ENCODE results near the gene HOXA2. TPM values are rescaled to one million over a fixed set of nuclear protein-coding genes. Genes with fewer than 3 reads are reported as not detected.

The HOXA2 gene
- total and polyA plus RNA-seq, 2 donors (not counting 1 experiment from before 2014, with no cell fraction given), result 1.3 to 2.6 TPM

DNA sequence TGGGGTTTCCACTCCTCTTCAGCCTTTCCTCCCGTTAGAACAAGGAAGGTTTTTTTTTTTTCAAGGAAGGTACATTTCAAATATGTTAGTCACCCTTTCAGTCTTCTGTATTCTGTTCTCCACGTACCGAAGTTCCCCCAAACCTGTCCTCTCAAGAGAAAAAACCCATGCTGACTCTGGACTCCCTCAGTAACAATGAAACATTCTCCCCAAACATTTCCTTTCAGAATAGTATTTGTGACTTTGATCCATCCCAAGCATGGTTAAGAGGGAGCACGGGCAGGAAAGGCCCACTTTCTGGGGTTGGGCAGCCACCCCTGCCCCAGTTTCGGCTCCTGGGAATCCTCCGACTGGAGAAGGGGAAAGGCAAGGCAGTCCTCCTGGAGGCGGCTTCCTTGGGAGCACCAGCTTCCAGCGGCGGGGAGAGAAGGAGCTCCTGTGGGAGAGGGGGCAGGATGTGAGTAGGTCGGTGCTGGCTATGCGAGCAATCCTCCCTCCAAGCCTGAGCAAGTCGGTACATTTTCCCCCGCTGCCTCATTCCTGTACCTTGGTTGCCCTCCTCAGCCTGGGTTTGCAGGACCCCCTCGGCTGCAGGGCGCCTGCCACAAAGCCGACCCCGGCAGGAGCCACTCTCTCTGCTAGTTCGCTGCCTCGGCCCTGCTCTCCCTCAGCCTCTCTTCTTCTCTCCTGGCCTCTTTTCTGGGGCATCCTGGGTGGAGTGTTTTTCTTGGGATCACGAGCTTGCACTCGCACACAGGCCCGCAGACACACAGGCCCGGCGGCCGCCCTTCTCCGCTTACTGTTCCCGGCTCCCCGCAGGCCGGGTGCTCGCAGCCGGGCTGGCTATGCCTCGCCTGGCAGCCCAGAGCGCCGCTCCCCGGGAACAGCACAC, 4.6 kb downstream of the HOXA2 start:
- H3K4me3 ChIP-seq (replicated peaks in 1 of 4; ENCODE audit: control extremely low read depth in 1 of 4, insufficient read depth in 1 of 4, low read depth in 3 of 4, low read length in 4 of 4), result peak overlapping the region; percentile 70 to 93 (median 84)
- H2AFZ ChIP-seq (ENCODE audit: low read length), result no peak overlapping the region
- H3K4me1 ChIP-seq (ENCODE audit: control insufficient read depth, extremely low read depth, insufficient read depth, low read length), result peaks cover 4% of the 10 kb centered on the region
- H3K36me3 ChIP-seq (ENCODE audit: control insufficient read depth, insufficient read depth, low read length), result no peaks in the 10 kb centered on the region
- H3K4me2 ChIP-seq (ENCODE audit: extremely low read depth, insufficient read depth, low read length), result peak overlapping the region; percentile 97
- peak overlapping the region; percentile 93 for H3K9ac ChIP-seq (ENCODE audit: insufficient read depth, low read length)
- TF ChIP-seq, protein P1, sequence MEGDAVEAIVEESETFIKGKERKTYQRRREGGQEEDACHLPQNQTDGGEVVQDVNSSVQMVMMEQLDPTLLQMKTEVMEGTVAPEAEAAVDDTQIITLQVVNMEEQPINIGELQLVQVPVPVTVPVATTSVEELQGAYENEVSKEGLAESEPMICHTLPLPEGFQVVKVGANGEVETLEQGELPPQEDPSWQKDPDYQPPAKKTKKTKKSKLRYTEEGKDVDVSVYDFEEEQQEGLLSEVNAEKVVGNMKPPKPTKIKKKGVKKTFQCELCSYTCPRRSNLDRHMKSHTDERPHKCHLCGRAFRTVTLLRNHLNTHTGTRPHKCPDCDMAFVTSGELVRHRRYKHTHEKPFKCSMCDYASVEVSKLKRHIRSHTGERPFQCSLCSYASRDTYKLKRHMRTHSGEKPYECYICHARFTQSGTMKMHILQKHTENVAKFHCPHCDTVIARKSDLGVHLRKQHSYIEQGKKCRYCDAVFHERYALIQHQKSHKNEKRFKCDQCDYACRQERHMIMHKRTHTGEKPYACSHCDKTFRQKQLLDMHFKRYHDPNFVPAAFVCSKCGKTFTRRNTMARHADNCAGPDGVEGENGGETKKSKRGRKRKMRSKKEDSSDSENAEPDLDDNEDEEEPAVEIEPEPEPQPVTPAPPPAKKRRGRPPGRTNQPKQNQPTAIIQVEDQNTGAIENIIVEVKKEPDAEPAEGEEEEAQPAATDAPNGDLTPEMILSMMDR (conservative IDR thresholded peaks at IDR 0.05 in 1 of 2, IDR thresholded peaks at IDR 0.05 in 1 of 2; ENCODE audit: low read depth in 1 of 2, low read length in 2 of 2), result peak in 1 of 2 donors; percentile 19
- TF ChIP-seq EZH2 (IDR thresholded peaks at IDR 0.05; ENCODE audit: low read length, missing control alignments), result no peak
- peaks cover 62% of the 10 kb centered on the region for H3K79me2 ChIP-seq (ENCODE audit: control insufficient read depth, insufficient read depth, low read length)
- H3K27me3 ChIP-seq (ENCODE audit: control insufficient read depth, insufficient read depth, low read length), result no peaks in the 10 kb centered on the region
- no peaks in the 10 kb centered on the region for H4K20me1 ChIP-seq (ENCODE audit: control insufficient read depth, extremely low read depth, insufficient read depth, low read length)
- no peaks in the 10 kb centered on the region for H3K9me3 ChIP-seq (ENCODE audit: control insufficient read depth, insufficient read depth, low read depth, low read length)
- peak; percentile 53 to 55 for DNase-seq (ENCODE audit: low read depth in 2 of 2)
- H3K27ac ChIP-seq (ENCODE audit: insufficient read depth, low read length), result peak overlapping the region; percentile 95

DNA sequence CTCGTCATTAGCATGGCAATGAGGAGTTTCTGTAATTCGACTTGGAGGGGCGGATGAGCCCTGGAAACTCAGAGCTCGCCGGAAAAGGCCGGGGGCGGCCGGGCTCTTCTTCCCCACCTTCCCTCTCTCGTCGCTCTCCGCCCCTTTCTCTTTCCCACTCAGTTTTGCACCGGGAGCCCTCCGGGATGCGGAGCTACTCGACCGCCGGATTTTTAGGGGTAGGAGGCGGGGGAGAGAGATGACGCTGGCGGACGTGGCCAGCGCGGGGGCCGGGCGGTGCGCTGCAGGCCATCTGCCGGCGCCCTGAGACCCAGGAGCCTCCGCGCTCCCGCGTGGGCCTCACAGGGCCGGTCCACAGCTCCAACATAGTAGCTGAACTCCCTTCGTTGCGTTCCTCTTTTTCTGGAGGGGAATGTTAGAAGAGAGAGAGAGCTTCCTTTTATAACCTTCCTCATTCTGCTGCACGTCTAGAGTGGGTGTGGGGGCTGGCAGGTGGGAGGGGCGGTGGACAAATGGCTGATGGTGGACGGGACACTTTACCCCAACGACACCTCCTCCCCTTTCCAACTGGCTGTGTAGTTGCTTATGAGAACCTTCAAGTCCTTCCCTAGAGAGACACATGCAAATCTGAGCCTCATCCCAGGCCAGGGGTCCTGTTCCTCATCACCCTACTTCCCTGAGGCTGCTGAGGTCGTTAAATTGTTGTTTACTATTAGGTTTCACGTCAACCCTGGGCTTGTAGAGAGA, 5.5 kb downstream of the HOXA2 start:
- no peaks in the 10 kb centered on the region for H3K27me3 ChIP-seq (ENCODE audit: control insufficient read depth, insufficient read depth, low read length)

GRCh38 chr7:27095897-27096767, 6.4 kb downstream of the HOXA2 start, which contains the start of gene HOXA1:
HOXA1 (minus strand) TSS chr7:27096000; CDS start chr7:27095912, 88 bp downstream.
- H3K4me1 ChIP-seq (ENCODE audit: control insufficient read depth, extremely low read depth, insufficient read depth, low read length), result peaks cover 4% of the 10 kb centered on the region
- no peaks in the 10 kb centered on the region for H3K27me3 ChIP-seq (ENCODE audit: control insufficient read depth, insufficient read depth, low read length)
- no peaks in the 10 kb centered on the region for H3K9me3 ChIP-seq (ENCODE audit: control insufficient read depth, insufficient read depth, low read depth, low read length)
- TF ChIP-seq, protein P1 (conservative IDR thresholded peaks at IDR 0.05 in 1 of 2, IDR thresholded peaks at IDR 0.05 in 1 of 2; ENCODE audit: low read depth in 1 of 2, low read length in 2 of 2), result no peak
- TF ChIP-seq EZH2 (IDR thresholded peaks at IDR 0.05; ENCODE audit: low read length, missing control alignments), result no peak
- no peaks in the 10 kb centered on the region for H4K20me1 ChIP-seq (ENCODE audit: control insufficient read depth, extremely low read depth, insufficient read depth, low read length)
- peak within 1 kb of the TSS; percentile 95 for H3K27ac ChIP-seq (ENCODE audit: insufficient read depth, low read length)
- peak within 1 kb of the TSS; percentile 93 for H3K9ac ChIP-seq (ENCODE audit: insufficient read depth, low read length)
- peak within 1 kb of the TSS; percentile 27 for H2AFZ ChIP-seq (ENCODE audit: low read length)
- H3K4me3 ChIP-seq (replicated peaks in 1 of 4; ENCODE audit: control extremely low read depth in 1 of 4, insufficient read depth in 1 of 4, low read depth in 3 of 4, low read length in 4 of 4), result peak within 1 kb of the TSS; percentile 70 to 93 (median 84)
- H3K36me3 ChIP-seq (ENCODE audit: control insufficient read depth, insufficient read depth, low read length), result no peaks in the 10 kb centered on the region
- H3K4me2 ChIP-seq (ENCODE audit: extremely low read depth, insufficient read depth, low read length), result peak within 1 kb of the TSS; percentile 97
- peak; percentile 93 to 95 for DNase-seq (ENCODE audit: low read depth in 2 of 2)
- H3K79me2 ChIP-seq (ENCODE audit: control insufficient read depth, insufficient read depth, low read length), result peaks cover 49% of the 10 kb centered on the region

More for the DNA sequence above, 5.5 kb downstream of the HOXA2 start:
- no peaks in the 10 kb centered on the region for H4K20me1 ChIP-seq (ENCODE audit: control insufficient read depth, extremely low read depth, insufficient read depth, low read length)
- no peak overlapping the region for H2AFZ ChIP-seq (ENCODE audit: low read length)
- peak overlapping the region; percentile 97 for H3K4me2 ChIP-seq (ENCODE audit: extremely low read depth, insufficient read depth, low read length)
- H3K4me3 ChIP-seq (replicated peaks in 1 of 4; ENCODE audit: control extremely low read depth in 1 of 4, insufficient read depth in 1 of 4, low read depth in 3 of 4, low read length in 4 of 4), result peak overlapping the region; percentile 70 to 93 (median 84)
- DNase-seq (ENCODE audit: low read depth in 2 of 2), result peak; percentile 59 to 61
- H3K9ac ChIP-seq (ENCODE audit: insufficient read depth, low read length), result peak overlapping the region; percentile 93
- no peaks in the 10 kb centered on the region for H3K36me3 ChIP-seq (ENCODE audit: control insufficient read depth, insufficient read depth, low read length)
- no peak for TF ChIP-seq EZH2 (IDR thresholded peaks at IDR 0.05; ENCODE audit: low read length, missing control alignments)
- H3K79me2 ChIP-seq (ENCODE audit: control insufficient read depth, insufficient read depth, low read length), result peaks cover 54% of the 10 kb centered on the region
- H3K9me3 ChIP-seq (ENCODE audit: control insufficient read depth, insufficient read depth, low read depth, low read length), result no peaks in the 10 kb centered on the region
- H3K4me1 ChIP-seq (ENCODE audit: control insufficient read depth, extremely low read depth, insufficient read depth, low read length), result peaks cover 4% of the 10 kb centered on the region
- H3K27ac ChIP-seq (ENCODE audit: insufficient read depth, low read length), result peak overlapping the region; percentile 95
